C4-2B (cell line): ENCODE results near the gene SEC24D.

Experiments
- ZFX ChIP-seq: fragments of 450-650 bp; IDR thresholded peaks from 2 replicates; pipeline ENCODE4 v1.6.1; 2017
- TF ChIP-seq, protein P1 (sequence below): fragments of 450-650 bp; conservative IDR thresholded peaks from 2 replicates; pipeline ENCODE4 v1.5.1; 2017; ENCODE audit warnings: mild to moderate bottlenecking

- TF ChIP-seq, protein P1, sequence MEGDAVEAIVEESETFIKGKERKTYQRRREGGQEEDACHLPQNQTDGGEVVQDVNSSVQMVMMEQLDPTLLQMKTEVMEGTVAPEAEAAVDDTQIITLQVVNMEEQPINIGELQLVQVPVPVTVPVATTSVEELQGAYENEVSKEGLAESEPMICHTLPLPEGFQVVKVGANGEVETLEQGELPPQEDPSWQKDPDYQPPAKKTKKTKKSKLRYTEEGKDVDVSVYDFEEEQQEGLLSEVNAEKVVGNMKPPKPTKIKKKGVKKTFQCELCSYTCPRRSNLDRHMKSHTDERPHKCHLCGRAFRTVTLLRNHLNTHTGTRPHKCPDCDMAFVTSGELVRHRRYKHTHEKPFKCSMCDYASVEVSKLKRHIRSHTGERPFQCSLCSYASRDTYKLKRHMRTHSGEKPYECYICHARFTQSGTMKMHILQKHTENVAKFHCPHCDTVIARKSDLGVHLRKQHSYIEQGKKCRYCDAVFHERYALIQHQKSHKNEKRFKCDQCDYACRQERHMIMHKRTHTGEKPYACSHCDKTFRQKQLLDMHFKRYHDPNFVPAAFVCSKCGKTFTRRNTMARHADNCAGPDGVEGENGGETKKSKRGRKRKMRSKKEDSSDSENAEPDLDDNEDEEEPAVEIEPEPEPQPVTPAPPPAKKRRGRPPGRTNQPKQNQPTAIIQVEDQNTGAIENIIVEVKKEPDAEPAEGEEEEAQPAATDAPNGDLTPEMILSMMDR: no peak
- TF ChIP-seq ZFX: no peak
These were observed 12.3 kb upstream of the SEC24D start for GRCh38 chr4:118848242-118848641.
